DOHH2 (cell line): ENCODE data around the gene LHX6.

ENCODE experiments used
- H3F3A ChIP-seq: fragments of 200-600 bp; sonication (generic), shearing (Covaris generic); 2 replicates; pipeline ENCODE4 v1.6.0; 2016; ENCODE audit warnings: antibody characterized with exemption, mild to moderate bottlenecking; ENCODE audit not compliant: control insufficient read depth, insufficient read depth
- H3K27ac ChIP-seq: fragments of 200-600 bp; sonication (generic); 2 replicates; pipeline ENCODE4 v1.5.1; 2014; ENCODE audit warnings: low read depth, mild to moderate bottlenecking, low read length, moderate library complexity
- H3K27me3 ChIP-seq: fragments of 200-600 bp; sonication (generic); 2 replicates; pipeline ENCODE4 v1.6.1; 2014; ENCODE audit warnings: mild to moderate bottlenecking, low read length, mixed read lengths; ENCODE audit not compliant: control insufficient read depth
- H3K36me3 ChIP-seq: fragments of 200-600 bp; sonication (generic); 2 replicates; pipeline ENCODE4 v1.6.1; 2014; ENCODE audit warnings: mild to moderate bottlenecking, low read length, moderate library complexity, mixed read lengths; ENCODE audit not compliant: control insufficient read depth
- H3K4me1 ChIP-seq: fragments of 200-600 bp; sonication (generic); 2 replicates; pipeline ENCODE4 v1.6.1; 2014; ENCODE audit warnings: mild to moderate bottlenecking, low read length, mixed read lengths; ENCODE audit not compliant: control insufficient read depth
- H3K4me2 ChIP-seq: fragments of 200-600 bp; sonication (generic); 2 replicates; pipeline ENCODE4 v1.6.0; 2014; ENCODE audit warnings: mild to moderate bottlenecking, low read length, moderate library complexity
- H3K4me3 ChIP-seq: fragments of 200-600 bp; sonication (generic); 2 replicates; pipeline ENCODE4 v1.5.1; 2014; ENCODE audit warnings: mild to moderate bottlenecking, low read length, mixed read lengths
- H3K79me2 ChIP-seq: fragments of 200-600 bp; sonication (generic); 2 replicates; pipeline ENCODE4 v1.6.1; 2014; ENCODE audit warnings: mild to moderate bottlenecking, low read length, mixed read lengths; ENCODE audit not compliant: control insufficient read depth
- H3K9me2 ChIP-seq: fragments of 200-600 bp; sonication (generic); replicated peaks from 2 replicates; pipeline ENCODE4 v1.6.1; 2014; ENCODE audit warnings: mild to moderate bottlenecking, low read length, mixed read lengths; ENCODE audit not compliant: control insufficient read depth
- H3K9me3 ChIP-seq: fragments of 200-600 bp; sonication (generic); 2 replicates; pipeline ENCODE4 v1.6.1; 2014; ENCODE audit warnings: antibody characterized with exemption, low read length, mixed read lengths; ENCODE audit not compliant: control insufficient read depth, insufficient read depth
- H4K20me1 ChIP-seq: fragments of 200-600 bp; sonication (generic); 2 replicates; pipeline ENCODE4 v1.6.0; 2014; ENCODE audit warnings: low read depth, mild to moderate bottlenecking, antibody characterized with exemption, low read length, moderate library complexity; ENCODE audit not compliant: control insufficient read depth, insufficient read depth
- EZH2phosphoT487 ChIP-seq: fragments of 200-600 bp; sonication (generic); IDR thresholded peaks from 2 replicates; pipeline ENCODE4 v1.6.1; 2017; ENCODE audit warnings: borderline replicate concordance, mild to moderate bottlenecking, antibody characterized with exemption, low read length, moderate library complexity, mixed read lengths
- TF ChIP-seq, protein P1 (sequence below): fragments of 200-600 bp; sonication (generic); IDR thresholded peaks from one replicate; pipeline ENCODE4 v1.5.1; 2014; ENCODE audit warnings: antibody characterized with exemption, mild to moderate bottlenecking, low read depth, low read length; ENCODE audit not compliant: poor library complexity, severe bottlenecking

Gene LHX6

DNA sequence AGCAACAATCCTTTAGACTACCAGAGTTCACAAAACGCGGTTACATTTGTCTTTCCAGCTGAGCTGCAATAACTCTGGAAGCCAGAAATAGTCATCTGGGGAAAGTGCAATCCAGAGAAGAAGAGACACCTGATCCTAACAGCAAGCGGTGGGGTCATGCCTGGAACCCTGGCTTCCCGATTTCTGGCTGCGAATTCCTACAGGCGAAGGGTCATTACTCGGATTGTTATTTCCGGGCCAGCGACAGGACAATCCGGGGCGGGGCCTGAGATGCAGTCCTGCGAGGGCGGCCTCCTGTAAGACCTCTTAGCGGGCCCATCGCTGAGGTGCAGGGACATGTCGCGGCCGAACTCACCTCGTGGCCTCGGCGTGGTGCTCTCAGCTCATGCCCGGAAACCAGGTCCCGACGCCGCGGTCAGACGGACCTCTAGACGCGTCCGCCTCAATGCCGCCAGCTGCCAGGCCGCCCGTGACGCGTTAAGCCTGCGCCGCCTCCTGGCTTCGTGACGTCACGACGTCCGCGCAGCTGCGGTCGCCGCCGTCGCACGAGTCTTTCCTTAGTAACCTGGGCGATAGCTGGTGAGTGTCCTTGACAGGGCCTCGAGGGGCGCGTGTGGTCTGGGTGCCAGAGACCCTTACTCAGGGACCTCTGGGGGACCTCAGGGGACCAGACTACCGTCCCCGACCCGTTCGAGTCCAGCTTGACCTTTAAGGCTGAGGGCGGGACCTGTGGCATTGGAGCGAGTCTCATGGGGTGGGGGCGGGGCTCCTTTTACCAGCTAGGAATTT is 35.8 kb upstream of the LHX6 start, which contains the start of the genes MRRF and RBM18:
Gene MRRF, plus strand, starts transcription at position 523 of the 789 bp plus-strand sequence. CDS start 6,010 bp downstream, outside the sequence.
Gene RBM18, minus strand, starts transcription at position 481 of the 789 bp plus-strand sequence. CDS start 3,348 bp downstream, outside the sequence.
- Histone ChIP-seq H3K27me3 (no peaks in the 10 kb centered on the region), H3K79me2 (peaks cover 93% of the 10 kb centered on the region)

DNA sequence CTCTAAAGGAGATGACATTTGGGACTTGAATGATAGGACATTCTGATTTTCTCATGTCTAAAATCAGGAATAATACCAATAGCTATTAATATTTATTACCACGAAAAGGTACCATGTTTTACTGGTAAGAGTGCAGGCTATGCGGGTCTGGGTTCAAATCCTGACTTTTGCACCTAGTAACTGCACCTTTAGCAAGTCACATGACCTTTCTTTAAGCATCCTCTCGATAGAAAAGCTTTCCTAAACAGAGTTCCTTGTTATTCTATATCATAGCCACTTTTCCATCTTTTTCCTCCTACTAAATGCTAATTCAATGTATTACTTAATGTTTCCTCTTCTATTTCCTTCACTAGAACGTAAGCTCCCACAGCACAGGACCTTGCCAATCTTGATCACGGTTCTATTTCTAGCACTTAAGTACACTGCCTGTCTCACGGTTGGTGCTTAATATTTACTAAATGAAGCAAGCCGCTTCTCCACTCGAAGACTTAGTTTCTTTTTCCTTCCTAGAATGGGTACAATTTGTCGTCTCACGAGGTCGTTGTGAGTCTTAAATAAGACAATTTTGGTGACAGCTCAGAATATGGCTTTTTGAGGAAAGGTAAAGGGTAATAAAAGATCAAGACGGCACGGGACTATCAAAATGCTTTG is 35.1 kb upstream of the LHX6 start:
- no peaks in the 10 kb centered on the region for H3K9me2 ChIP-seq
- H4K20me1 ChIP-seq = no peaks in the 10 kb centered on the region
- H3K36me3 ChIP-seq = peaks cover 70% of the 10 kb centered on the region
- H3K4me3 ChIP-seq = peak overlapping the region; percentile 85
- TF ChIP-seq, protein P1, sequence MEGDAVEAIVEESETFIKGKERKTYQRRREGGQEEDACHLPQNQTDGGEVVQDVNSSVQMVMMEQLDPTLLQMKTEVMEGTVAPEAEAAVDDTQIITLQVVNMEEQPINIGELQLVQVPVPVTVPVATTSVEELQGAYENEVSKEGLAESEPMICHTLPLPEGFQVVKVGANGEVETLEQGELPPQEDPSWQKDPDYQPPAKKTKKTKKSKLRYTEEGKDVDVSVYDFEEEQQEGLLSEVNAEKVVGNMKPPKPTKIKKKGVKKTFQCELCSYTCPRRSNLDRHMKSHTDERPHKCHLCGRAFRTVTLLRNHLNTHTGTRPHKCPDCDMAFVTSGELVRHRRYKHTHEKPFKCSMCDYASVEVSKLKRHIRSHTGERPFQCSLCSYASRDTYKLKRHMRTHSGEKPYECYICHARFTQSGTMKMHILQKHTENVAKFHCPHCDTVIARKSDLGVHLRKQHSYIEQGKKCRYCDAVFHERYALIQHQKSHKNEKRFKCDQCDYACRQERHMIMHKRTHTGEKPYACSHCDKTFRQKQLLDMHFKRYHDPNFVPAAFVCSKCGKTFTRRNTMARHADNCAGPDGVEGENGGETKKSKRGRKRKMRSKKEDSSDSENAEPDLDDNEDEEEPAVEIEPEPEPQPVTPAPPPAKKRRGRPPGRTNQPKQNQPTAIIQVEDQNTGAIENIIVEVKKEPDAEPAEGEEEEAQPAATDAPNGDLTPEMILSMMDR = no peak
- TF ChIP-seq EZH2phosphoT487 = no peak
- H3K27ac ChIP-seq = peak overlapping the region; percentile 93
- H3F3A ChIP-seq = peaks cover 16% of the 10 kb centered on the region
- no peaks in the 10 kb centered on the region for H3K9me3 ChIP-seq
- H3K79me2 ChIP-seq = peaks cover 86% of the 10 kb centered on the region
- H3K4me1 ChIP-seq = peaks cover 50% of the 10 kb centered on the region
- H3K4me2 ChIP-seq = peak overlapping the region; percentile 91
- no peaks in the 10 kb centered on the region for H3K27me3 ChIP-seq

More for the DNA sequence above, 35.8 kb upstream of the LHX6 start, which contains the start of the genes MRRF and RBM18:
- H3K4me2 ChIP-seq = peak within 1 kb of the TSS; percentile 91
- H3K9me2 ChIP-seq = no peaks in the 10 kb centered on the region
- peak within 1 kb of the TSS; percentile 93 for H3K27ac ChIP-seq
- TF ChIP-seq, protein P1 = no peak
- TF ChIP-seq EZH2phosphoT487 = no peak
- peaks cover 16% of the 10 kb centered on the region for H3F3A ChIP-seq
- no peaks in the 10 kb centered on the region for H3K9me3 ChIP-seq
- peaks cover 50% of the 10 kb centered on the region for H3K4me1 ChIP-seq
- peaks cover 62% of the 10 kb centered on the region for H3K36me3 ChIP-seq
- peak within 1 kb of the TSS; percentile 85 for H3K4me3 ChIP-seq
- H4K20me1 ChIP-seq = no peaks in the 10 kb centered on the region

DNA sequence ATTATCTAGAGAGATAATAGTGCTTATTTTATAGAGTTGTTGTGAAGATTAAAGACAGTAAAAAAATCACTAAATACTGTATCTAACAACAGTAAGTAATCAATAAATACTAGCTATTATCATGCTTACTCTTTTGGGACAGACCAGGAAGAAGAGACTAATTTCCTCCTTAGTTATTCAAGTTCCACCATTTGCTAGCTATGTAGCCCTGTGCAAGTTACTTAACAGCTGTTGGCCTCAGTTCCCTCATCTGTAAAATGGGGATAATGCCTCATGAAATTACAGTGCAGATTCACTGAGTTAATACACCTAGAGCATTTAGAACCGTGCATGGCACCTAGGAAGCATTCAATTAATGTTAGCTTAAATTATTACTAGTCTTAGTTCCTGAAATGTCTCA is 33.3 kb upstream of the LHX6 start:
- peak overlapping the region; percentile 91; the same call in 1 of the 2 replicates for H3K4me2 ChIP-seq

More for the DNA sequence above, 33.3 kb upstream of the LHX6 start:
- Histone ChIP-seq H3K27ac (no peak overlapping the region), H3K79me2 (peaks cover 76% of the 10 kb centered on the region), H3K9me3 (no peaks in the 10 kb centered on the region), H3F3A (peaks cover 6% of the 10 kb centered on the region; the same call in 1 of the 2 replicates), H4K20me1 (no peaks in the 10 kb centered on the region), H3K36me3 (peaks cover 78% of the 10 kb centered on the region), H3K4me3 (no peak overlapping the region), H3K4me1 (peaks cover 33% of the 10 kb centered on the region), H3K9me2 (no peaks in the 10 kb centered on the region), H3K27me3 (no peaks in the 10 kb centered on the region)
- TF ChIP-seq, protein P1 = no peak
- TF ChIP-seq EZH2phosphoT487 = no peak
